A673 (cell line): ENCODE measurements around the gene CUL2. TPM values are rescaled to one million over a fixed set of nuclear protein-coding genes. Genes with fewer than 3 reads are reported as not detected.
"Not testable (repeated sequence)": the region's sequence is repeated elsewhere in the genome, so short reads cannot be mapped to it uniquely, and the experiment has no call there.

Experiments
- BruUV-seq: library from RNA; stranded (reverse); fragments of 400-500 nt; replicated peaks from 2 replicates; lab custom pipeline; 2021; lab: Mats Ljungman, UMichigan
- CTCF ChIA-PET: fragments of 300-600 bp; sonication (Branson Sonifier 250); formaldehyde crosslinking; loops from one replicate; lab custom pipeline; 2022; ENCODE audit warnings: antibody characterized with exemption; lab: Charles Lee
- POLR2A ChIA-PET: fragments of 300-600 bp; sonication (Branson Sonifier 250); formaldehyde crosslinking; loops from one replicate; lab custom pipeline; 2022; ENCODE audit warnings: antibody characterized with exemption; ENCODE audit not compliant: low non-redundant PET; lab: Charles Lee
- DNase-seq: peaks from one replicate; pipeline ENCODE4 v3.0.0-alpha.2; 2015; ENCODE audit warnings: low spot score
- H3K27ac ChIP-seq: fragments of 200-600 bp; sonication (generic); 2 replicates; pipeline ENCODE4 v1.5.1; 2016; ENCODE audit warnings: mixed run types, low read depth, mild to moderate bottlenecking, mixed read lengths, antibody characterized with exemption, low read length; ENCODE audit not compliant: poor library complexity, severe bottlenecking
- H3K27me3 ChIP-seq: fragments of 200-600 bp; sonication (generic); replicated peaks from 2 replicates; pipeline ENCODE4 v1.6.1; 2017; ENCODE audit warnings: mixed run types, low read depth, mild to moderate bottlenecking, mixed read lengths, antibody characterized with exemption, low read length; ENCODE audit not compliant: insufficient read depth, poor library complexity
- H3K36me3 ChIP-seq: fragments of 200-600 bp; sonication (generic); 2 replicates; pipeline ENCODE4 v1.6.1; 2016; ENCODE audit warnings: mixed run types, mild to moderate bottlenecking, mixed read lengths, antibody characterized with exemption, low read length; ENCODE audit not compliant: insufficient read depth, poor library complexity, severe bottlenecking
- H3K4me1 ChIP-seq: fragments of 200-600 bp; sonication (generic); 2 replicates; pipeline ENCODE4 v1.6.1; 2017; ENCODE audit warnings: mixed run types, mild to moderate bottlenecking, mixed read lengths, antibody characterized with exemption, low read length; ENCODE audit not compliant: insufficient read depth, poor library complexity, severe bottlenecking
- H3K4me3 ChIP-seq: fragments of 200-600 bp; sonication (generic); 2 replicates; pipeline ENCODE4 v1.5.1; 2016; ENCODE audit warnings: low read depth, mixed run types, mild to moderate bottlenecking, mixed read lengths, low read length; ENCODE audit not compliant: poor library complexity, severe bottlenecking
- H3K9me3 ChIP-seq: fragments of 200-600 bp; sonication (generic); 2 replicates; pipeline ENCODE4 v1.6.1; 2016; ENCODE audit warnings: mixed run types, low read depth, mild to moderate bottlenecking, mixed read lengths, antibody characterized with exemption, low read length; ENCODE audit not compliant: poor library complexity, severe bottlenecking
- EZH2 ChIP-seq: fragments of 200-600 bp; sonication (generic); IDR thresholded peaks from 2 replicates; pipeline ENCODE4 v1.6.1; 2017; ENCODE audit warnings: borderline replicate concordance, low read depth, mild to moderate bottlenecking, mixed read lengths, antibody characterized with exemption, low read length; ENCODE audit not compliant: poor library complexity, severe bottlenecking
- intact Hi-C: fragments of 100-400 bp; cut with micrococcal nuclease; formaldehyde crosslinking; loops from one replicate; pipeline ENCODE4 v1.10.0; 2022; ENCODE audit not compliant: unreplicated experiment
- total RNA-seq: library from RNA; stranded (reverse); gene quantifications from 2 replicates; pipeline ENCODE4 v1.2.3, GENCODE V29; 2021
- TF ChIP-seq, protein P1 (sequence below): fragments of 300-800, 200-600 bp; sonication (generic); conservative IDR thresholded peaks from 2 replicates; pipeline ENCODE4 v1.5.1; 2017; ENCODE audit warnings: low read depth, mild to moderate bottlenecking, antibody characterized with exemption, low read length, moderate library complexity, mixed read lengths

Gene CUL2
- total RNA-seq, 1 experiment from 2014 or later: 45.2 TPM

DNA sequence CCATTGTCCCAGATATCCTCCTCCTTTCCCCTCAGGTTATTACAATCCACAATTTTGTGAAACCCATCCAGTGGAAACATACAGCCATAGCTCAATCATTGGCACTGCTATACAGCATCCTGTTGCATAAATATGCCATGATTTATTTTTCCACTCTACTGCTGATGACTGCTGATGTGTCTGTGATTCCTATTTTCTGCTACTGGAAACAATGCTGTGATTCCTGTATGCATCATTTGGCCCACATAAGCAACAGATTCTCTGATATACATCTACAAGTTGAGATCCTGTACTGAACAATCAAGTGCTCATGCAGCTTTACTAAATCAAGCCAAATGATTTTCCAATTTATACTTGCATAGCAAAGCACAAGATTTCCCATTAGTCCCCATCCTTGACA is 39.6 kb downstream of the CUL2 start:
- intact Hi-C loops: no loop called here
- H3K27ac ChIP-seq: no peak overlapping the region
- H3K36me3 ChIP-seq: peaks cover 11% of the 10 kb centered on the region
- peaks cover 14% of the 10 kb centered on the region for H3K4me1 ChIP-seq
- no peaks in the 10 kb centered on the region for H3K9me3 ChIP-seq
- BruUV-seq: no TSS peak
- ChIA-PET CTCF (no interaction called here), POLR2A (no interaction called here)
- no peak overlapping the region for H3K4me3 ChIP-seq
- no peaks in the 10 kb centered on the region for H3K27me3 ChIP-seq
- no peak for DNase-seq
- TF ChIP-seq, protein P1, sequence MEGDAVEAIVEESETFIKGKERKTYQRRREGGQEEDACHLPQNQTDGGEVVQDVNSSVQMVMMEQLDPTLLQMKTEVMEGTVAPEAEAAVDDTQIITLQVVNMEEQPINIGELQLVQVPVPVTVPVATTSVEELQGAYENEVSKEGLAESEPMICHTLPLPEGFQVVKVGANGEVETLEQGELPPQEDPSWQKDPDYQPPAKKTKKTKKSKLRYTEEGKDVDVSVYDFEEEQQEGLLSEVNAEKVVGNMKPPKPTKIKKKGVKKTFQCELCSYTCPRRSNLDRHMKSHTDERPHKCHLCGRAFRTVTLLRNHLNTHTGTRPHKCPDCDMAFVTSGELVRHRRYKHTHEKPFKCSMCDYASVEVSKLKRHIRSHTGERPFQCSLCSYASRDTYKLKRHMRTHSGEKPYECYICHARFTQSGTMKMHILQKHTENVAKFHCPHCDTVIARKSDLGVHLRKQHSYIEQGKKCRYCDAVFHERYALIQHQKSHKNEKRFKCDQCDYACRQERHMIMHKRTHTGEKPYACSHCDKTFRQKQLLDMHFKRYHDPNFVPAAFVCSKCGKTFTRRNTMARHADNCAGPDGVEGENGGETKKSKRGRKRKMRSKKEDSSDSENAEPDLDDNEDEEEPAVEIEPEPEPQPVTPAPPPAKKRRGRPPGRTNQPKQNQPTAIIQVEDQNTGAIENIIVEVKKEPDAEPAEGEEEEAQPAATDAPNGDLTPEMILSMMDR: no peak
- TF ChIP-seq EZH2: no peak

DNA sequence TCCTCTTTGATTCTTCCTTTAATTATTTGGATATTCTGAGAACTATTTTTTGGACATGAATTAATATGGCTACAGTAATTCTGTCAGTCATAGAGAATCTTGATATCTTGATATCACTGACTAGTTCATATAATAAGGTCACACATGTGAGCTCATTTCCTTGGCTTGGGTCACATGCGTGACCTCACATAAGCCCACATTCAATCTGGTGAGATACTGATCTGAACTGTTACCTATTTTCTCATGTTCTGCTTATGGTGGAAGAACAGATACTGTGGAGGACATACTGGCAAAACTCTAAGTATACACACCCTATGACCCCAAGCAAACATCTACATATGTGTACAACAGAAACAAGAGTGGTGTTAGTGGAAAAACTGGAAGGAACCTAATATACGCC is 44.1 kb downstream of the CUL2 start:
- ChIA-PET CTCF (no interaction called here), POLR2A (no interaction called here)
- Histone ChIP-seq H3K4me3 (no peak overlapping the region), H3K27me3 (no peaks in the 10 kb centered on the region), H3K27ac (no peak overlapping the region), H3K36me3 (peaks cover 9% of the 10 kb centered on the region), H3K4me1 (peaks cover 12% of the 10 kb centered on the region), H3K9me3 (no peaks in the 10 kb centered on the region)
- intact Hi-C loops: no loop called here
- DNase-seq: no peak
- TF ChIP-seq, protein P1: no peak
- no peak for TF ChIP-seq EZH2
- no TSS peak for BruUV-seq

DNA sequence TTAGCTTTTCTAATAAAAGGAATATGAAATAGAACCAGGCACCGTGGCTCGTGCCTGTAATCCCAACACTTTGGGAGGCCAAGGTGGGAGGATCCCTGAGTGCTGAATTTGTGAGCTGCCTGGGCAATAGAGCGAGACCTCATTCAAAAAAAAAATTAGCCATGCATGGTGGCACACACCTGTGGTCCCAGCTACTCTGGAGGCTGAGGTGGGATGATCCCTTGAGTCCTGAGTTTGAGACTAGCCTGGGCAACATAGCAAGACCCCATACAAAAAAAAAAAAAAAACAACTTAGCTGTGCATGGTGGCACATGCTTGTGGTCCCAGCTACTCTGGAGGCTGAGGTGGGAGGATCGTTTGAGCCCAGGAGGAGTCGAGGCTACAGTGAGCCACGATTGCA is 44.9 kb downstream of the CUL2 start:
- POLR2A ChIA-PET, H3K27me3 ChIP-seq, H3K9me3 ChIP-seq, intact Hi-C loops, BruUV-seq, DNase-seq, H3K27ac ChIP-seq, H3K4me3 ChIP-seq, CTCF ChIA-PET, H3K36me3 ChIP-seq: not testable (repeated sequence)
- H3K4me1 ChIP-seq: peaks cover 15% of the 10 kb centered on the region

DNA sequence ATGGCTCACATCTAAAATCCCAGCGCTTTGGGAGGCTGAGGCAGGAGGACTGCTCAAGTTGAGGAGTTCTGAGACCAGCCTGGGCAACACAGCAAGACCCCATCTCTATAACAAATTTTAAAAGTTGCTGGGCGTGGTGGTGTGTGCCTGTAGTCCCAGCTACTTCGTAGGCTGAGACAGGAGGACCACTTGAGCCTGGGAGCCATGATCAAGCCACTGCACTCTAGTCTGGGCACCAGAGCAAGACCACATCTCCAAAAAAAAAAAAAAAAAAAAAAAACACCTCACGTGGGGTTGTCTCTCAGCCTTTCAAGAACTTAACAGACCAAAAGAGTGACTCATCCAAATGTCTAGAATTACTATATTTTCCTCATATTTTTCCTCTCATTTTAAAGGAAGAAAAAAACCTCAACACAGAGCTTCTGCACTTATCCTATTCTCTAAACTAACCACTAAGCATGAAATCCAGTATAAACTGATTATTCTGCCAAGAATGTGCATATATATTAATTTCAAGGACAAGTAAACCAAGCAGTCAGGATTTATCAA is 46.3 kb downstream of the CUL2 start:
- TF ChIP-seq, protein P1: no peak
- TF ChIP-seq EZH2: no peak
- DNase-seq: no peak
- ChIA-PET CTCF (no interaction called here), POLR2A (no interaction called here)
- no TSS peak for BruUV-seq
- Histone ChIP-seq H3K4me1 (peaks cover 13% of the 10 kb centered on the region), H3K9me3 (no peaks in the 10 kb centered on the region), H3K36me3 (peaks cover 14% of the 10 kb centered on the region), H3K27ac (no peak overlapping the region), H3K27me3 (no peaks in the 10 kb centered on the region), H3K4me3 (no peak overlapping the region)
- intact Hi-C loops: no loop called here
